Thoracic aorta (tissue), 2 donors: Measurements from ENCODE around the gene STAP2. TPM values are rescaled to one million over a fixed set of nuclear protein-coding genes. Genes with fewer than 3 reads are reported as not detected.
A peak's percentile ranks its signal among the peaks of the same experiment; 100 is the strongest.

Source experiments
- ATAC-seq: fragments of 150-250 bp; one replicate; pipeline ENCODE4 v1.8.0; 2017; ENCODE audit warnings: low read depth; ENCODE audit not compliant: insufficient number of reproducible peaks, low FRiP score
- DNase-seq: peaks from one replicate; pipeline ENCODE4 v3.0.0-alpha.2; 2020; ENCODE audit warnings: low spot score
- H3K27ac ChIP-seq, 2 donors: fragments of 200-600 bp; sonication (generic); 1 replicate in 1 of 2; 2 replicates in 1 of 2; pipeline ENCODE4 v1.5.1; 2016; ENCODE audit warnings: mild to moderate bottlenecking in 2 of 2, moderate library complexity in 2 of 2
- H3K27me3 ChIP-seq: fragments of 200-600 bp; sonication (generic); replicated peaks from 2 replicates; pipeline ENCODE4 v1.6.0; 2016; ENCODE audit warnings: mild to moderate bottlenecking; ENCODE audit not compliant: insufficient read depth
- H3K36me3 ChIP-seq: fragments of 200-600 bp; sonication (generic); one replicate; pipeline ENCODE4 v1.5.1; 2016
- H3K4me1 ChIP-seq, 2 donors: fragments of 200-600 bp; sonication (generic); 1 replicate in 1 of 2; 2 replicates in 1 of 2; pipeline versions ENCODE4 v1.5.1 to v1.6.0; 2016; ENCODE audit warnings: low read depth in 2 of 2, mild to moderate bottlenecking in 1 of 2; ENCODE audit not compliant: control insufficient read depth in 1 of 2
- H3K4me3 ChIP-seq: fragments of 200-600 bp; sonication (generic); 2 replicates; pipeline ENCODE4 v1.5.1; 2016; ENCODE audit warnings: mild to moderate bottlenecking
- H3K9me3 ChIP-seq: fragments of 200-600 bp; sonication (generic); 2 replicates; pipeline ENCODE4 v1.5.1; 2016
- CTCF ChIP-seq: fragments of 200-600 bp; sonication (generic); IDR thresholded peaks from one replicate; pipeline ENCODE4 v1.5.1; 2019; ENCODE audit warnings: antibody characterized with exemption
- total RNA-seq, 2 donors: library from RNA; depleted of rRNA; stranded (reverse); fragments of >200 nt; gene quantifications; one replicate each; pipeline versions ENCODE4 v1.1.0 to v1.2.3, GENCODE V29; 2016

Gene STAP2
- total RNA-seq, 2 donors from 2014 or later = not detected

- Histone ChIP-seq H3K27ac (peak overlapping the region in 1 of 2 donors; percentile 27), H3K9me3 (no peaks in the 10 kb centered on the region), H3K27me3 (no peaks in the 10 kb centered on the region), H3K36me3 (peaks cover 15% of the 10 kb centered on the region), H3K4me3 (peak overlapping the region; percentile 40), H3K4me1 (peaks cover 37 to 64% of the 10 kb centered on the region in 2 donors)
- DNase-seq = no peak
- no peak for TF ChIP-seq CTCF
- no peak for ATAC-seq
These were observed 30.7 kb upstream of the STAP2 start for GRCh38 chr19:4369109-4369887.

GRCh38 chr19:4368128-4368820 lies 29.6 kb upstream of the STAP2 start:
- Histone ChIP-seq H3K4me3 (no peak overlapping the region), H3K36me3 (peaks cover 25% of the 10 kb centered on the region), H3K4me1 (peaks cover 26 to 53% of the 10 kb centered on the region in 2 donors), H3K27ac (no peak overlapping the region), H3K27me3 (no peaks in the 10 kb centered on the region), H3K9me3 (no peaks in the 10 kb centered on the region)
- TF ChIP-seq CTCF = no peak
- no peak for DNase-seq
- no peak for ATAC-seq

GRCh38 chr19:4367781-4368127 lies 29.1 kb upstream of the STAP2 start:
- Histone ChIP-seq H3K27ac (no peak overlapping the region), H3K9me3 (no peaks in the 10 kb centered on the region), H3K27me3 (no peaks in the 10 kb centered on the region), H3K36me3 (peaks cover 30% of the 10 kb centered on the region), H3K4me3 (no peak overlapping the region), H3K4me1 (peaks cover 21 to 48% of the 10 kb centered on the region in 2 donors)
- TF ChIP-seq CTCF = no peak
- ATAC-seq (no peak), DNase-seq (no peak)

GRCh38 chr19:4367336-4367723 lies 28.7 kb upstream of the STAP2 start:
- H3K36me3 ChIP-seq = peaks cover 33% of the 10 kb centered on the region
- H3K4me3 ChIP-seq = no peak overlapping the region
- ATAC-seq (no peak), DNase-seq (no peak)
- no peaks in the 10 kb centered on the region for H3K9me3 ChIP-seq
- H3K27me3 ChIP-seq = no peaks in the 10 kb centered on the region
- peaks cover 18 to 44% of the 10 kb centered on the region in 2 donors for H3K4me1 ChIP-seq
- no peak for TF ChIP-seq CTCF
- H3K27ac ChIP-seq = no peak overlapping the region

- Histone ChIP-seq H3K27ac (no peak overlapping the region), H3K4me1 (peaks cover 18 to 39% of the 10 kb centered on the region in 2 donors), H3K4me3 (no peak overlapping the region), H3K27me3 (no peaks in the 10 kb centered on the region), H3K36me3 (peaks cover 38% of the 10 kb centered on the region), H3K9me3 (no peaks in the 10 kb centered on the region)
- no peak for ATAC-seq
- TF ChIP-seq CTCF = no peak
- DNase-seq = no peak
These were observed 28.2 kb upstream of the STAP2 start for GRCh38 chr19:4366666-4367335.
